ENCODE data around the gene NEK5.
"Not testable (repeated sequence)": the region's sequence is repeated elsewhere in the genome, so short reads cannot be mapped to it uniquely, and the experiment has no call there.

GRCh38 chr13:52030401-52030800 lies 98.5 kb downstream of the NEK5 start:
- not testable (repeated sequence) for TF ChIP-seq CTCF, POLR2A (IDR thresholded peaks at IDR 0.05)
